Measurements from ENCODE around the gene ADGRG3.
"Not testable (repeated sequence)": the region's sequence is repeated elsewhere in the genome, so short reads cannot be mapped to it uniquely, and the experiment has no call there.

The ADGRG3 gene

GRCh38 chr16:57663917-57664661, 4.0 kb upstream of the ADGRG3 start:
- DNase-seq = no peak

- no peak for DNase-seq
Observed at GRCh38 chr16:57664662-57665025, 3.5 kb upstream of the ADGRG3 start.

- DNase-seq = no peak
Observed at GRCh38 chr16:57665541-57665940, 2.6 kb upstream of the ADGRG3 start.

GRCh38 chr16:57666353-57667047, 1.6 kb upstream of the ADGRG3 start:
- no peak for DNase-seq

GRCh38 chr16:57667048-57667525, 1.0 kb upstream of the ADGRG3 start:
- DNase-seq = no peak

GRCh38 chr16:57667526-57668262, 412 bp upstream of the ADGRG3 start:
- peak; percentile 72 for DNase-seq

- DNase-seq = no peak
Observed at GRCh38 chr16:57668630-57669475, 747 bp downstream of the ADGRG3 start.

- DNase-seq = no peak
Observed at GRCh38 chr16:57669476-57670162, 1.5 kb downstream of the ADGRG3 start.

GRCh38 chr16:57670196-57670595, 2.1 kb downstream of the ADGRG3 start:
- DNase-seq = no peak

- DNase-seq = not testable (repeated sequence)
Observed at GRCh38 chr16:57671451-57671850, 3.3 kb downstream of the ADGRG3 start.

GRCh38 chr16:57672416-57672815, 4.3 kb downstream of the ADGRG3 start:
- DNase-seq = no peak

- DNase-seq = no peak
Observed at GRCh38 chr16:57672824-57673223, 4.7 kb downstream of the ADGRG3 start.

GRCh38 chr16:57675741-57676551, 7.8 kb downstream of the ADGRG3 start:
- peak; percentile 81 for DNase-seq

GRCh38 chr16:57676553-57677085, 8.5 kb downstream of the ADGRG3 start:
- DNase-seq = no peak

- DNase-seq = no peak
Observed at GRCh38 chr16:57677622-57678369, 9.7 kb downstream of the ADGRG3 start.

GRCh38 chr16:57679016-57679415, 10.9 kb downstream of the ADGRG3 start:
- DNase-seq = no peak

GRCh38 chr16:57679767-57680482, 11.8 kb downstream of the ADGRG3 start:
- no peak for DNase-seq

- DNase-seq = peak; percentile 48
Observed at GRCh38 chr16:57680842-57681375, 12.8 kb downstream of the ADGRG3 start.
